CD14-positive monocyte (primary cell): ENCODE data around the gene B4GALNT4. TPM values are rescaled to one million over a fixed set of nuclear protein-coding genes. Genes with fewer than 3 reads are reported as not detected.

Experiments
- DNase-seq, 3 donors: peaks; one replicate each; pipeline ENCODE4 v3.0.0-alpha.2; 2011 to 2022
- H2AFZ ChIP-seq: 2 replicates; pipeline ENCODE4 v1.6.0; 2012; ENCODE audit warnings: mild to moderate bottlenecking, low read depth, low read length, inconsistent platforms; ENCODE audit not compliant: insufficient read depth, poor library complexity, severe bottlenecking
- H3K27ac ChIP-seq, 2 donors: 1 replicate in 1 of 2; 2 replicates in 1 of 2; pipeline ENCODE4 v1.5.1; 2012 to 2013; ENCODE audit warnings: low read length in 2 of 2, control low read depth in 1 of 2, inconsistent platforms in 1 of 2, low read depth in 1 of 2, mild to moderate bottlenecking in 1 of 2
- H3K27me3 ChIP-seq, 2 donors: one replicate each; pipeline versions ENCODE4 v1.6.0 to v1.6.1; 2011 to 2013; ENCODE audit warnings: low read length in 2 of 2; ENCODE audit not compliant: control insufficient read depth in 2 of 2, insufficient read depth in 2 of 2
- H3K36me3 ChIP-seq, 2 donors: replicated peaks in 1 of 2; 1 replicate in 1 of 2; 2 replicates in 1 of 2; pipeline versions ENCODE4 v1.5.1 to v1.6.1; 2012 to 2013; ENCODE audit warnings: low read length in 2 of 2, control low read depth in 1 of 2, inconsistent platforms in 1 of 2, mild to moderate bottlenecking in 1 of 2; ENCODE audit not compliant: insufficient read depth in 2 of 2, control insufficient read depth in 1 of 2
- H3K4me1 ChIP-seq, 2 donors: 1 replicate in 1 of 2; 2 replicates in 1 of 2; pipeline versions ENCODE4 v1.5.1 to v1.6.1; 2012 to 2013; ENCODE audit warnings: low read length in 2 of 2, control low read depth in 1 of 2, inconsistent platforms in 1 of 2, mild to moderate bottlenecking in 1 of 2, moderate library complexity in 1 of 2; ENCODE audit not compliant: insufficient read depth in 2 of 2, control insufficient read depth in 1 of 2
- H3K4me2 ChIP-seq: replicated peaks from 2 replicates; pipeline ENCODE3; 2012; ENCODE audit warnings: low read length, moderate library complexity, mild to moderate bottlenecking; ENCODE audit not compliant: poor library complexity, severe bottlenecking; ENCODE audit errors: extremely low read depth
- H3K4me3 ChIP-seq, 3 experiments: fragments of 200-600 bp in 1 of 3; sonication (generic) in 1 of 3; replicated peaks in 1 of 3; 1 replicate in 2 of 3; 2 replicates in 1 of 3; pipeline ENCODE4 v1.5.1; 2011 to 2013; ENCODE audit warnings: low read length in 3 of 3, mild to moderate bottlenecking in 3 of 3, control low read depth in 2 of 3, low read depth in 2 of 3, inconsistent platforms in 1 of 3, moderate library complexity in 1 of 3
- H3K79me2 ChIP-seq: 2 replicates; pipeline ENCODE4 v1.6.0; 2012; ENCODE audit warnings: mild to moderate bottlenecking, control low read depth, inconsistent platforms, low read length, moderate library complexity; ENCODE audit not compliant: insufficient read depth
- H3K9ac ChIP-seq: 2 replicates; pipeline ENCODE4 v1.6.0; 2017; ENCODE audit warnings: low read length, mild to moderate bottlenecking; ENCODE audit not compliant: insufficient read depth, poor library complexity, severe bottlenecking
- H3K9me3 ChIP-seq, 2 donors: replicated peaks in 1 of 2; 1 replicate in 1 of 2; 2 replicates in 1 of 2; pipeline versions ENCODE4 v1.5.1 to v1.6.1; 2012 to 2013; ENCODE audit warnings: low read length in 2 of 2, control low read depth in 1 of 2; ENCODE audit not compliant: control insufficient read depth in 1 of 2, insufficient read depth in 1 of 2
- H4K20me1 ChIP-seq: 2 replicates; pipeline ENCODE4 v1.6.0; 2012; ENCODE audit warnings: mild to moderate bottlenecking, low read length, control low read depth, moderate library complexity; ENCODE audit not compliant: insufficient read depth
- H3K27ac Mint-ChIP-seq, 7 donors: one replicate each; pipeline ENCODE4 v1.8.0; 2020; ENCODE audit warnings: mild to moderate bottlenecking in 7 of 7, mixed read lengths in 7 of 7, moderate library complexity in 6 of 7, inconsistent platforms in 2 of 7
- H3K27me3 Mint-ChIP-seq, 3 donors: one replicate each; pipeline ENCODE4 v1.8.0; 2021 to 2022; ENCODE audit warnings: low read depth in 3 of 3, mild to moderate bottlenecking in 3 of 3, mixed read lengths in 3 of 3, moderate library complexity in 3 of 3, inconsistent platforms in 1 of 3
- H3K36me3 Mint-ChIP-seq, 2 donors: one replicate each; pipeline ENCODE4 v1.8.0; 2020; ENCODE audit warnings: mixed read lengths in 2 of 2, inconsistent platforms in 1 of 2, mild to moderate bottlenecking in 1 of 2
- H3K4me1 Mint-ChIP-seq: one replicate; pipeline ENCODE4 v1.8.0; 2020; ENCODE audit warnings: mild to moderate bottlenecking, mixed read lengths
- H3K4me3 Mint-ChIP-seq, 2 donors: one replicate each; pipeline ENCODE4 v1.8.0; 2020; ENCODE audit warnings: mild to moderate bottlenecking in 2 of 2, mixed read lengths in 2 of 2, moderate library complexity in 1 of 2
- H3K9me3 Mint-ChIP-seq, 7 donors: one replicate each; pipeline ENCODE4 v1.8.0; 2020 to 2022; ENCODE audit warnings: mixed read lengths in 7 of 7, mild to moderate bottlenecking in 6 of 7, moderate library complexity in 6 of 7, inconsistent platforms in 2 of 7
- CTCF ChIP-seq: fragments of 200-600 bp; IDR thresholded peaks from one replicate; pipeline ENCODE4 v1.8.0; 2022; ENCODE audit warnings: antibody characterized with exemption, mild to moderate bottlenecking
- whole genome bisulfite sequencing: methylation state at CpG from one replicate; pipeline ENCODE4 v1.1.5; 2013; ENCODE audit warnings: missing lambda C conversion rate; ENCODE audit not compliant: insufficient coverage; 5-methylcytosine and 5-hydroxymethylcytosine counted together
- intact Hi-C, 2 donors: fragments of 100-400 bp; cut with micrococcal nuclease; formaldehyde crosslinking; loops; one replicate each; pipeline versions ENCODE4 v1.15.0 to v1.15.1; 2023
- polyA plus RNA-seq, 3 donors: library from polyadenylated mRNA; depleted of rRNA in 1 of 3; unstranded in 2 of 3; stranded (reverse) in 1 of 3; fragments of 300-500 nt in 2 of 3; fragments of >200 nt in 1 of 3; fragmentation: Illumina TruSeq in 2 of 3; gene quantifications; 1 replicate in 2 of 3; 2 replicates in 1 of 3; pipeline ENCODE4 v1.2.3, GENCODE V29; 2012 to 2021

Gene B4GALNT4
- polyA plus RNA-seq, 3 donors, result not detected

GRCh38 chr11:396948-397548 is 27.7 kb downstream of the B4GALNT4 start:
- Mint-ChIP-seq H3K9me3 (peaks cover 0 to 10% (median 7%) of the 10 kb centered on the region in 7 donors), H3K4me3 (peak overlapping the region in 1 of 2 donors; percentile 35), H3K4me1 (peaks cover 4% of the 10 kb centered on the region), H3K27ac (peak overlapping the region in 1 of 7 donors; percentile 43), H3K36me3 (no peaks in the 10 kb centered on the region), H3K27me3 (peaks cover 2 to 28% (median 21%) of the 10 kb centered on the region in 3 donors)
- peak overlapping the region in 2 of 3 experiments; percentile 11 to 53 for H3K4me3 ChIP-seq
- TF ChIP-seq CTCF, result peak; percentile 32
- H3K9ac ChIP-seq, result no peak overlapping the region
- WGBS, result 50% methylated on average over 43 of the region's 43 CpGs
- intact Hi-C loops, result no loop called here
- no peaks in the 10 kb centered on the region for H3K79me2 ChIP-seq
- H3K36me3 ChIP-seq, result no peaks in the 10 kb centered on the region
- H3K4me2 ChIP-seq, result peak overlapping the region; percentile 70
- H3K27me3 ChIP-seq, result peaks cover 0 to 6% of the 10 kb centered on the region in 2 donors
- H4K20me1 ChIP-seq, result no peaks in the 10 kb centered on the region
- peak overlapping the region; percentile 65 for H2AFZ ChIP-seq
- peaks cover 7 to 11% of the 10 kb centered on the region in 2 donors for H3K4me1 ChIP-seq
- DNase-seq, result peak; percentile 46 to 56 (median 53)
- peaks cover 7 to 13% of the 10 kb centered on the region in 2 donors for H3K9me3 ChIP-seq
- H3K27ac ChIP-seq, result no peak overlapping the region

GRCh38 chr11:398826-399225 is 29.5 kb downstream of the B4GALNT4 start:
- no peaks in the 10 kb centered on the region for H3K36me3 Mint-ChIP-seq
- H3K4me3 Mint-ChIP-seq, result peak overlapping the region in 1 of 2 donors; percentile 30
- Histone ChIP-seq H3K27ac (no peak overlapping the region), H3K36me3 (no peaks in the 10 kb centered on the region), H3K9ac (no peak overlapping the region), H3K27me3 (peaks cover 0 to 6% of the 10 kb centered on the region in 2 donors), H3K4me3 (no peak overlapping the region), H4K20me1 (no peaks in the 10 kb centered on the region), H3K9me3 (peaks cover 7 to 13% of the 10 kb centered on the region in 2 donors), H3K4me2 (no peak overlapping the region), H3K79me2 (no peaks in the 10 kb centered on the region), H2AFZ (no peak overlapping the region), H3K4me1 (peaks cover 7 to 11% of the 10 kb centered on the region in 2 donors)
- no peak overlapping the region for H3K27ac Mint-ChIP-seq
- intact Hi-C loops, result no loop called here
- peaks cover 4% of the 10 kb centered on the region for H3K4me1 Mint-ChIP-seq
- TF ChIP-seq CTCF, result no peak
- peaks cover 0 to 10% (median 7%) of the 10 kb centered on the region in 7 donors for H3K9me3 Mint-ChIP-seq
- DNase-seq, result peak in 1 of 3 donors; percentile 18
- 95% methylated on average over 15 of the region's 20 CpGs for WGBS
- H3K27me3 Mint-ChIP-seq, result peaks cover 2 to 28% (median 28%) of the 10 kb centered on the region in 3 donors
